Vagina (tissue), 2 donors: ENCODE results near the gene NOG.

ENCODE experiments used
- CTCF ChIP-seq, 3 experiments: fragments of 450-650 bp in 2 of 3; fragments of 200-600 bp in 1 of 3; sonication (generic) in 1 of 3; IDR thresholded peaks; one replicate each; pipeline ENCODE4 v1.5.1; 2017 to 2019; ENCODE audit warnings: antibody characterized with exemption in 3 of 3, mild to moderate bottlenecking in 2 of 3, moderate library complexity in 2 of 3
- POLR2A ChIP-seq, 2 donors: fragments of 450-650 bp; IDR thresholded peaks; one replicate each; pipeline ENCODE4 v1.6.1; 2017; ENCODE audit warnings: antibody characterized with exemption in 2 of 2, mild to moderate bottlenecking in 2 of 2, moderate library complexity in 2 of 2
- POLR2AphosphoS5 ChIP-seq, 2 donors: sonication (generic); formaldehyde crosslinking; IDR thresholded peaks; one replicate each; pipeline ENCODE4 v1.9.0; 2017; ENCODE audit warnings: antibody characterized with exemption in 2 of 2, mild to moderate bottlenecking in 2 of 2, low read depth in 1 of 2; ENCODE audit not compliant: insufficient read depth in 1 of 2

GRCh38 chr17:56581635-56582627 is 11.6 kb upstream of the NOG start:
- TF ChIP-seq CTCF (IDR thresholded peaks at IDR 0.05) (no peak), POLR2AphosphoS5 (IDR thresholded peaks at IDR 0.05; ENCODE audit: insufficient read depth in 1 of 2, low read depth in 1 of 2) (no peak), POLR2A (IDR thresholded peaks at IDR 0.05) (no peak)
